Neural cell (in vitro differentiated cells): Measurements from ENCODE around the gene NELL2. TPM values are rescaled to one million over a fixed set of nuclear protein-coding genes. Genes with fewer than 3 reads are reported as not detected.

Experiments used
- H2AFZ ChIP-seq: fragments of 200-600, 300-800 bp; sonication (generic), shearing (Covaris generic); 2 replicates; pipeline ENCODE4 v1.6.0; 2014; ENCODE audit warnings: low read depth, mild to moderate bottlenecking, antibody characterized with exemption, low read length, moderate library complexity
- H3F3A ChIP-seq: fragments of 200-600 bp; shearing (Covaris generic); 2 replicates; pipeline ENCODE4 v1.6.1; 2016; ENCODE audit warnings: mild to moderate bottlenecking, moderate library complexity, mixed read lengths, antibody characterized with exemption, low read length; ENCODE audit not compliant: insufficient read depth, poor library complexity, severe bottlenecking
- H3K27ac ChIP-seq: fragments of 200-600, 300-800 bp; sonication (generic), shearing (Covaris generic); 2 replicates; pipeline ENCODE4 v1.5.1; 2014; ENCODE audit warnings: mild to moderate bottlenecking, low read length, moderate library complexity
- H3K27me3 ChIP-seq: fragments of 300-800, 200-600 bp; sonication (generic), shearing (Covaris generic); 2 replicates; pipeline ENCODE4 v1.6.0; 2014; ENCODE audit warnings: mild to moderate bottlenecking, low read depth, low read length, moderate library complexity; ENCODE audit not compliant: insufficient read depth
- H3K36me3 ChIP-seq: fragments of 300-800, 200-600 bp; sonication (generic), shearing (Covaris generic); 2 replicates; pipeline ENCODE4 v1.5.1; 2014; ENCODE audit warnings: mild to moderate bottlenecking, antibody characterized with exemption, low read length, moderate library complexity; ENCODE audit not compliant: insufficient read depth
- H3K4me2 ChIP-seq: fragments of 300-800, 200-600 bp; sonication (generic), shearing (Covaris generic); 2 replicates; pipeline ENCODE4 v1.6.0; 2014; ENCODE audit warnings: mild to moderate bottlenecking, low read length
- H3K4me3 ChIP-seq: fragments of 300-800, 200-600 bp; sonication (generic), shearing (Covaris generic); 2 replicates; pipeline ENCODE4 v1.5.1; 2014; ENCODE audit warnings: mild to moderate bottlenecking, low read length, moderate library complexity
- H3K79me2 ChIP-seq: fragments of 200-600 bp; shearing (Covaris generic); replicated peaks from 2 replicates; pipeline ENCODE4 v1.6.0; 2014; ENCODE audit warnings: mild to moderate bottlenecking, low read length, moderate library complexity; ENCODE audit not compliant: insufficient read depth
- H3K9ac ChIP-seq: fragments of 300-800, 200-600 bp; sonication (generic), shearing (Covaris generic); 2 replicates; pipeline ENCODE4 v1.6.1; 2016; ENCODE audit warnings: mild to moderate bottlenecking, low read length, mixed read lengths
- H3K9me2 ChIP-seq: fragments of 200-600 bp; shearing (Covaris generic); 2 replicates; pipeline ENCODE4 v1.6.1; 2016; ENCODE audit warnings: mild to moderate bottlenecking, low read length, mixed read lengths; ENCODE audit not compliant: insufficient read depth
- H3K9me3 ChIP-seq: fragments of 200-600, 300-800 bp; sonication (generic), shearing (Covaris generic); 2 replicates; pipeline ENCODE4 v1.6.1; 2016; ENCODE audit warnings: mild to moderate bottlenecking, mixed run types, low read length, moderate library complexity, mixed read lengths
- H4K20me1 ChIP-seq: fragments of 200-600 bp; shearing (Covaris generic); 2 replicates; pipeline ENCODE4 v1.6.1; 2016; ENCODE audit warnings: mild to moderate bottlenecking, mixed run types; ENCODE audit not compliant: insufficient read depth
- EZH2 ChIP-seq: fragments of 200-600, 300-800 bp; shearing (Covaris generic), sonication (generic); IDR thresholded peaks from 2 replicates; pipeline ENCODE4 v1.6.1; 2014; ENCODE audit warnings: antibody characterized with exemption, low read length, borderline replicate concordance, mild to moderate bottlenecking; ENCODE audit not compliant: insufficient read depth, poor library complexity, severe bottlenecking
- MXI1 ChIP-seq: fragments of 450-650 bp; conservative IDR thresholded peaks from 2 replicates; pipeline ENCODE4 v1.6.1; 2014; ENCODE audit warnings: antibody characterized with exemption, mild to moderate bottlenecking; ENCODE audit not compliant: poor library complexity, severe bottlenecking
- POLR2AphosphoS5 ChIP-seq: IDR thresholded peaks from 2 replicates; pipeline ENCODE4 v1.6.1; 2012
- RAD21 ChIP-seq: fragments of 450-650 bp; conservative IDR thresholded peaks from 2 replicates; pipeline ENCODE4 v1.6.1; 2014; ENCODE audit warnings: antibody characterized with exemption, mild to moderate bottlenecking, moderate library complexity
- REST ChIP-seq: IDR thresholded peaks from 2 replicates; pipeline ENCODE4 v1.6.1; 2012; ENCODE audit warnings: borderline replicate concordance
- SMC3 ChIP-seq: fragments of 450-650 bp; conservative IDR thresholded peaks from 2 replicates; pipeline ENCODE4 v1.6.1; 2014; ENCODE audit warnings: antibody characterized with exemption, mild to moderate bottlenecking, moderate library complexity; ENCODE audit not compliant: poor library complexity
- TAF1 ChIP-seq: IDR thresholded peaks from 2 replicates; pipeline ENCODE4 v1.6.1; 2012; ENCODE audit warnings: low read depth
- polyA plus RNA-seq: library from polyadenylated mRNA; depleted of rRNA; stranded (reverse); fragments of >200 nt; gene quantifications from 2 replicates; pipeline ENCODE4 v1.2.3, GENCODE V29; 2014
- TF ChIP-seq, protein P1 (sequence below): fragments of 450-650 bp; IDR thresholded peaks from 2 replicates; pipeline ENCODE4 v1.5.1; 2014; ENCODE audit warnings: antibody characterized with exemption, mild to moderate bottlenecking, moderate library complexity; ENCODE audit not compliant: poor library complexity, severe bottlenecking

Gene NELL2
- polyA plus RNA-seq, 1 donor from 2014 or later = 41.8 TPM

DNA sequence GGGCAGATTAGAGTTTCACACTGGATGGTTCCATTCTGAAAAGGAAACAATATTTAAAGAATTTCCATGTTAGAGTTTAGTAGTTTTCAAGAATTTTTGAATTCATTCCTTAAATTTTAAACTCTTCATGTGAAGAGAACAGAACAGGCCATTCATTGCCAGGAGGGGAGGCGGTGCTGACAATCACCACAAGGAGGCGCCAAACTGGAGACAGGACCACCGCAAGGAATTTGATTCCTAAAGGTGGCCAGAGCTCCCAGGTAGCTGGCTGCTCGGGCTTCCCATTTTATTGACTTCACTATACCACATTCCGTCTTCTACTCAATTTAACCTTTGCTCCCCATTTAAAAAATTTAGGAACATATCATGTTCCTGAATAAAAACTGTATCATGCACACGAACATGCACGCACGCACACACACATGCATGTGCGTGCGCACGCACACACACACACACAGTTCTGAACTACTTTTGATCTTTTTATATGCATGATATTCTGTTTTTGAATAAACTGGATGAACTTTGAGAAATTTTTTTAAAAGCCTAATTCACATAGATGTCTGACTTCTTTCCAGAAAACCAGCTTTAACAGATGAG, 101.2 kb downstream of the NELL2 start:
- Histone ChIP-seq H2AFZ (no peak overlapping the region), H3K27ac (no peak overlapping the region), H3K79me2 (no peaks in the 10 kb centered on the region), H3F3A (no peaks in the 10 kb centered on the region), H3K4me2 (no peak overlapping the region), H3K9ac (no peak overlapping the region), H3K9me2 (no peaks in the 10 kb centered on the region), H4K20me1 (no peaks in the 10 kb centered on the region), H3K27me3 (no peaks in the 10 kb centered on the region), H3K36me3 (peaks cover 4% of the 10 kb centered on the region), H3K4me3 (no peak overlapping the region), H3K9me3 (no peaks in the 10 kb centered on the region)
- TF ChIP-seq, protein P1, sequence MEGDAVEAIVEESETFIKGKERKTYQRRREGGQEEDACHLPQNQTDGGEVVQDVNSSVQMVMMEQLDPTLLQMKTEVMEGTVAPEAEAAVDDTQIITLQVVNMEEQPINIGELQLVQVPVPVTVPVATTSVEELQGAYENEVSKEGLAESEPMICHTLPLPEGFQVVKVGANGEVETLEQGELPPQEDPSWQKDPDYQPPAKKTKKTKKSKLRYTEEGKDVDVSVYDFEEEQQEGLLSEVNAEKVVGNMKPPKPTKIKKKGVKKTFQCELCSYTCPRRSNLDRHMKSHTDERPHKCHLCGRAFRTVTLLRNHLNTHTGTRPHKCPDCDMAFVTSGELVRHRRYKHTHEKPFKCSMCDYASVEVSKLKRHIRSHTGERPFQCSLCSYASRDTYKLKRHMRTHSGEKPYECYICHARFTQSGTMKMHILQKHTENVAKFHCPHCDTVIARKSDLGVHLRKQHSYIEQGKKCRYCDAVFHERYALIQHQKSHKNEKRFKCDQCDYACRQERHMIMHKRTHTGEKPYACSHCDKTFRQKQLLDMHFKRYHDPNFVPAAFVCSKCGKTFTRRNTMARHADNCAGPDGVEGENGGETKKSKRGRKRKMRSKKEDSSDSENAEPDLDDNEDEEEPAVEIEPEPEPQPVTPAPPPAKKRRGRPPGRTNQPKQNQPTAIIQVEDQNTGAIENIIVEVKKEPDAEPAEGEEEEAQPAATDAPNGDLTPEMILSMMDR = peak; percentile 24
- TF ChIP-seq MXI1 (no peak), RAD21 (no peak), REST (no peak)

DNA sequence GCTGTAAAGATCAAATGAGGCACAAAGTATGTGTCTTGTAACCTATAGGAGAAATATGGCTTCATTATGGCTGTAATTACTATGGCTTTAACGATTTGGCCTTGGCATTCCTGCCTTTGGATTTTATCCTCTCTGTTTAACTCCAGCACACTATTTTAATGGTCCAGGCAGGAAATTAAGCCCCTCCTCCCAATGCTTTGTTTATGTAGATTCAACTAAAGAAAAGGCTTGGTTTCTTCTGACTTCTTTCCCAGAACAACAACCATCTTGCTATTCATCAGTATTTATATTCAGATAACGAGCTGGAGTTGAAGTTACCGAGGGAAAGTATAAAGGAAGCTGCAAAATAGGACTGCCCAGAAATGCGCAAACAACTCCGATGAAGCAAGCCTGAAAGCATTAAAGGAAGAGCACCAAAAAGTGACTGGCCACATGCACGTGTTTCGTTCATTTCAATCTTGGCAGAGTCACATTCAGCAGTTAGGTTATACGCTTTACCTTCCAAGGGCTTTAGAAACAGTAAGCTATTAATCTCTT, 104.6 kb downstream of the NELL2 start:
- TF ChIP-seq REST = no peak
- TF ChIP-seq, protein P1 = no peak
- no peak for TF ChIP-seq POLR2AphosphoS5
- no peak for TF ChIP-seq SMC3
- no peak for TF ChIP-seq RAD21
- no peak for TF ChIP-seq EZH2
- TF ChIP-seq MXI1 = no peak
- no peak for TF ChIP-seq TAF1
- peaks cover 4% of the 10 kb centered on the region for H3K36me3 ChIP-seq
- H4K20me1 ChIP-seq = no peaks in the 10 kb centered on the region
- no peak overlapping the region for H3K4me2 ChIP-seq
- H3K9me2 ChIP-seq = no peaks in the 10 kb centered on the region
- H3K9me3 ChIP-seq = no peaks in the 10 kb centered on the region
- no peak overlapping the region for H3K9ac ChIP-seq
- no peak overlapping the region for H3K27ac ChIP-seq
- H3F3A ChIP-seq = no peaks in the 10 kb centered on the region
- no peaks in the 10 kb centered on the region for H3K27me3 ChIP-seq
- no peak overlapping the region for H2AFZ ChIP-seq
- H3K4me3 ChIP-seq = no peak overlapping the region
- no peaks in the 10 kb centered on the region for H3K79me2 ChIP-seq
